Right forelimb (tissue), 1 donor: ENCODE results near the gene PPIL1.

Experiments
- DNase-seq: peaks from one replicate; pipeline ENCODE4 v3.0.0-alpha.2; 2018

PPIL1 gene

DNA sequence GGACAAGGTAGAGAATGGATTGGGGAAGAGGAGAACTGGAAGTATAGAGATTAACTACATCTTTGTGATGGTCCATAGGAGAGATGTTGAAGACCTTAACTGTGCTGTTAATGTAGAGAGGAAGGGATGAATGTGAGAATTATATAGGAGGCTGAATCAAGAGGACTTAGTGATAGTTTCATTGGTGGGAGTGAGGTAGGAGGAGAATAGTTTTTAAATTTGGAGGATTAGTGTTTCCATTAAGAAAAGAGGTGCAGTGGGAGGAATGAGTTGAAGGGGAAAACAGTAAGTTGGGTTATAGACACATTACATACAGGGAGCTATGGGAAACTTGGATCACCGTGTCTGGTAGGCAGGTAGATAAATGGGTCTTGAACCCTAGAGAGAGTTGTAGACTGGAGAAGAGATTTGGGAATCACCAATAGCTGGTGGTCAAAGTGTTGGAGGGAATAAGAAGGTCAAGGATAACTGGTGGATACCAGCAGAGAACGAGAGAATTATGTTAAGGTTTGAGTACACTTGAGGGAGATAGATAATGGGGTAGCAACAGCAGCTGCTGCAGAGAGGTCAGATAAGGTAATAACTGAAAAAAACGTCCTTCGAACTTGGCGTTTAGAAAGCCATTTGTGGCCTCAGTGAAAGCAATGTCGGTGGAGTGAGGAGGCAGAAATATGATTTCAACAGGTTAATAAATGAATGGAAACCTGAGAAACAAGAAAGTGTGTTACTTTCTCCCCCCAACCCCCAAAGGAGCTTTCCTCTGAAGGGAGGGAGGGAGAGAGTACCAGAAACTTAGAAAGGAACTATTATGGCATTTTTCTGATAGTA is 14.3 kb upstream of the PPIL1 start:
- DNase-seq: no peak

DNA sequence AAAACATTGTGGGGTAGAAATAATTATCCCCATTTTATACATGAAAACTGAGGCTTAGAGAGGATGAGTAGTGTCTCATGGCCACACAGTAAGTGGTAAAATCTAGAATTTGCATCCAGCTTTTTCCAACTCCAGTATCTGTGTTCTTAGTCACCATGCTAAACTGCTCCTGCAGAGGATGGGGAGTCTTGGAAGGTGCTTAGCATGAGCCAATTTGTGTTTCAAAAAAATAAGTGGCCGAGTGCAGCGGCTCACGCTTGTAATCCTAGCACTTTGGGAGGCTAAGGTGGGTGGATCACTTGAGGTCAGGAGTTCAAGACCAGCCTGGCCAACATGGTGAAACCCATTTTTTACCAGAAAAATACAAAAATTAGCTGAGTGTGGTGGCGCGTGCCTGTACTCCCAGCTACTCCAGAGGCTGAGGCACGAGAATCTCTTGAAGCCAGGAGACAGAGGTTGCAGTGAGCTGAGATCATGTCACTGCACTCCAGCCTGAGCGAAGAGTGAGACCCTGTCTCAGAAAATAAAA is 13.6 kb upstream of the PPIL1 start:
- no peak for DNase-seq

DNA sequence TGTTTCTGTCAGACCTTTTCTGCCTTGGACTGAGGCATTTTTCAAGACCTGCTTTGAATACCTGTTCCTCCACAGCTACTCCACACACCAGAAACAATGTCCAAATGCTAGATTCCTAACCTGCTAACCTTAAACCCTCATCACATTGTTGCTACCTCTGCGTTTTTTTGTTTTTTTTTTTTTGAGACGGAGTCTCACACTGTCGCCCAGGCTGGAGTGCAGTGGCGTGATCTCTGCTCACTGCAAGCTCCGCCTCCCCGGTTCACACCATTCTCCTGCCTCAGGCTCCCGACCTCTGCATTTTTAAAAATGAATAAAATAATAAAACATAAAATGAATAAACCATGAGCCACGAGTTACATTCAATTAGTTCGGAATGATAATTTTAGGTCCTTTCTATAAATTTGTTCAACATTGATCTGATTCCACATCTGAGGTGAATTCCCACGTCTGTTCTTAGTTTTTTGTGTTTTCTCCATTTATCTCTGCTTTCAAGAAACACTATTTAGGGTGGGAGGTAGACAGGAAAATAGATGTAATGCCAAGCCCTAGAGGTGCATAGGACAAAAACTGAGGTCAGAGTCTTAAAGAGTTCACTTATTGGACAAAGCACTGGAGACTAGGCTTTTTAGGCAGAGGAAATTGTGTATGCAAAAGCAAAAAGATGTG is 12.5 kb upstream of the PPIL1 start:
- DNase-seq: no peak

DNA sequence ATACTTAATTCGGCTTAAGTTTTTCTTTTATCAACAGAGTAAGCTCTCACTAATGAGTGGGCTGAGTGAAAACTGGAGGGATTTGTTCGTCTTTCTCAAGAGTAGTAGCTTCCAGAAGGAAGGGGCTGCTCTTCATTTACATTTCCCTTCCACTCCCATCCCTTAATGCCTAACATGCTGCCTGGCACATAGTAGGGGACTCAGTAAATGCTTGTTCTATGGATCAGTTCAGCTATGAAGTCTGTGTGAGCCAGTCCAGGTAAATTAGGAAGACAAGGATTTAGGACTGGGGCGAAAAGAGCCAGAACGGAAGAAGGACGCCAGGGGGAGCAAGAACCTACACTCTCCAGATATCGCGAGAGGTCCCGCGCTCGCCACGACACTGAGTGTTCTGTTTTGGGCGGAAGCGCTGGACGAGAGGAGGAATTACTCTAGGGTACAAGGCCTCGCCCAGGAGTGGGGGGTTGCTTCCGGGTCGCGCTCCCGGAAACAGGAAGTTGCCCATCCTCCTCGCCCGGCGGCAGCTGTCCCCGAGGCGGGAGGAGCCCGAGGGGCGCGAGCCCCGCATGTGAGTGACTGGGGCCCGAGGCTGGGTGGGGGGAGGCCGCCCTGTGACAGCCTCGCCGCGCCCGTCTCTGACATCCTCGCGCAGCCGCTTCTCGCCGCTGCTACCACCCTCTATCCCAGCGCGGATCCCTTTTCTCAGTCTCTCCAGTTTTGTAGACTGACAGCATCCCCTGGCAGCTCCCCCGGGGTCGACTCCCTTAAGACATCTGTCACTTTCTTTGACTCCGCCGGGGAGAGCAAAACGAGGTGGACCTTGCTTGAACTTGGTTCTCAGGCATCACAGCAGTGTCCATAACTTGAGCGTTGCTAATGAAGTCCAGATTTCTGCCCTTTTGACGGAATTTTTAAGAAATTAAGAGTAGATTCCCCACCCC is 11.1 kb upstream of the PPIL1 start, which contains the start of gene C6orf89:
C6orf89 (plus strand) TSS at position 492 of the 941 bp plus-strand sequence. CDS start 13,493 bp downstream, outside the sequence.
- peak; percentile 97 for DNase-seq

DNA sequence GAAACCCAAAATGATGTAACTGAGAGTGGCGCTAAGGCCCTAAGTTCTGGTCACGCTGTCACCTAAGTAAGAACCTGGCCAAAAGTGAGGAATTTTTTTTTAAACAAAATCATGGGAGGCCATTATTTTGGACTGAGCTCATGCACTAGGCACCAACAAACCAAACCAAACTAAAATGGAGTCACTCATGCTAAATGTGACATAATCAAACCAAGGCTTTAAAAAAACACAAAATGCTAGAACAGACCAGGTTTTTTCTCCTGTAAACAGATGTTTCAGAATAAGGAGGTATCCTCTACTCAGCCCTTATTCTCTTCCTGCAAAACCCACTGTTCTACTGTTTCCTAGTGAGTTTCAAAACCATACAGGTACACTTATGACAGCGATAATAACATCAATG is 10.0 kb upstream of the PPIL1 start:
- DNase-seq: no peak

DNA sequence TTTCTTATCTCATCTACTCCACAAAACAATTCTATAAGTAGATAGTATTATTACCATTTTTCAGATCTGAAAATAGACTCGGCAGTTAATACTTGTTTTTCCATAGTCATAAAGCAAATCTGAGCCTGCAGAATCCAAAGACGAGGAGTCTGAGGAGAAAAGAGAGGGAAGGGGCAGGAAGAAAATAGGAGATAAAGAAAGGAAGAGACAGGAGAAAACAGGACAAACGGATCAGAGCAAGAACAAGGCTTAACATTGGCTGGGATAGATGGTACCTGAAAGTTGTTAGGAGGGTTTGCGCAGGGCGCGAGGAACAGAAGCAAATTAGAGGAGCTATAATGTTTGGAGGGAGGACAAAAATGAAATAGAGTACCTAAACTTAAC is 639 bp upstream of the PPIL1 start:
- DNase-seq: no peak

DNA sequence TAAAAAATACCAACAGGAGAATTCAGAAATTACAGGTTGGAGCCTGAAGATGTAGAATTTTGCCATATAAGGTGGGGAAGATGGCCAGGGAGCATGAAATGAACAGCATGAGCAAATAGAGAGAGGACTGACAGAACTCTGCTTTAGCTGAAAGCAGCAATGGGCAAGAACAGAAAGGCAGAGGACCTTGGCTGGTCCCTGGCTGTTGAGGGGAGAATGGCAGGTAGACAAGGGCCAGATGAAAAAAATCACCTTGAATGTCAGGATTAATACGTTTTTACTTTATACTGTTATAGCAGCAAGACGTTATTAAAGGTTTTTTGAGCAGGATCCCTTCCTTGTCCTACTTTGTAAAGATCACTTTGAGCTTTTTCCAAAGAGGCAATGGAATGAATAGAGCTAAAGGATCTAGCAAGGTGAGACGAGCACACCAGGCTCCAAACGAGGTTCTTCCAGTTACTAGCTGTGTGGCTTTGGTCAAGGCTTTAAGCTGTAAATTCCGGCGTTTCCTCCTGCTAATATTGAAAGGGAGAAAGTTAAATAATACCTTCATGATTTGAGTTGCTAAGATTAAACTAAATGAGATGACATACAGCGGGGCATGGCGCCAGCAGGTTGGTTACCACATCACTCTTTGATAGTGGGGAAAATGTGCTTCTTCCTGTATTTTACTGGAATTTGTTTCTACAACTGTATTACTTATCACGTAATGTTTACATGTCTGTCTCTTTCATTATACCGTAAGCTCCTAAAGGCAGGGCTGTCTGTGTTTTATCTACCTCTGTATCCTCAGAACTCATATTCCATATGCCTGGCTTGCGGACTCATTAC is 776 bp downstream of the PPIL1 start:
- DNase-seq: no peak

DNA sequence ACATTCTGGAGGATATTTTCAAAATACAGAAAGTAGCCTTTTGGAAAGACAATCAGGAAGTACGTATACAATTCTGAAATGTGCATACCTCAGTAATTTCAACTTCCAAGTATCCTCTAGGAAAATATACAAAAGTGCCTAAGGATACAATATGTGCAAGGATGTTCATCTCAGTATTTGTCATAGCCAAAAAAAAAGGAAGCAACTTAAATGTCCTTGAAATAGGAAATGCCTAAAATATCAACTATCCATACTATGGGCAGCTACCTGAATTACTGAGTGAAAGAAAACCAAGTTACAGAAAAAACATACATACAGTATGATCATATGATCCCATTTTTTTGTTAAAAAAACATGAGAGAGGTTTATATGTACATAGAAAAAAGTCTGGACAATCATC is 1.5 kb downstream of the PPIL1 start:
- no peak for DNase-seq

DNA sequence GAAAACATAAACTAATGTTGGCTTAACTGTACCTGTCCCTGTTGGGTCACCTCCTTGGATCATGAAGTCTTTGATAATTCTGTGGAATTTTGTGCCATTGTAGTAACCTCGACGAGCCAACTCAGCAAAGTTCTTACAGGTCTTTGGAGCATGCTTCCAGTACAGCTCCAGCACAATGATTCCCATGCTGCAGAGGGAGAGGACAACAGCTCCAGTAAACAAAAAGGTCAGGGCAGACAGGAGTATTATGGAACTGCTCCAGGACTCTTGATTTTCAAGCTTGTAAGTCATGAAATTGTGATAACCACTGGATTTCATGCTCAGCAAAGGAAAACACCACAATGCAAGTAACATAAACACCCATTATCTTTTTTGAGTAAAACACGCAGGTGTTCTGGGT is 2.9 kb downstream of the PPIL1 start:
- DNase-seq: no peak

DNA sequence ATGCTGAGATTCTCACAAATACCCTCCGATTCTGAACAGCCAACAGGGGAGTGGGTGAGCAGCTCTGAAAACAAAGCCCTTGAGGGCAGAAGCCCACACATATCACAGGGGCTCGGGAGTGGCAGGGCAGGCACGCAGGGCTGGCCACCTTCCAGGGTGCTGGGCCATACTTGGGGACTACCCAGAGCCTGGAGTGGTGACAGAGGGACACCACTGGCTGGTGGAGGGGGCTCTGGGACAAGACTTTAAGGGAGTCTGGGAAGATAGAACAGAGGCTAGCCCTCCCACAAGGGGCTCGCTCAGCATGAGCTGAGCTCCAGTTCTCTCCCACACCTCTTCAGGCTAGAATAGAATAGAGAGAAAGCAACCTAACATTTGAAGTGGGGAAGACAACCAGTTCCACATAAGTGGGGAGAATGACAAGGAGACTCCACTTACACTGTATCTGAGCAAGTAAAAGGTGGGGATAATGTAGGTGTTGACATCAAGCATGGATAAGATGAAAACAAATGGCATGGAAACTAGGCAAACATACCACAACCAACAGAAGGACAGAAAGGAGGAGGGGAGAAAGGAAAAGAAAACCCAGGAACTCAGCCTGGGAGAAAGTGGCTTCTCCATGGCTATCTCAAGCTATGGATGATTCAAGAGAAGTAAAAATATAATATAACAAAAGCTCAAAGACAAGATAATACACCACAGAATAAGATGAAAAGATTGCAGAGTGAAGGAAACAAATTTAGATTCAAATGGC is 7.0 kb downstream of the PPIL1 start:
- DNase-seq: no peak

DNA sequence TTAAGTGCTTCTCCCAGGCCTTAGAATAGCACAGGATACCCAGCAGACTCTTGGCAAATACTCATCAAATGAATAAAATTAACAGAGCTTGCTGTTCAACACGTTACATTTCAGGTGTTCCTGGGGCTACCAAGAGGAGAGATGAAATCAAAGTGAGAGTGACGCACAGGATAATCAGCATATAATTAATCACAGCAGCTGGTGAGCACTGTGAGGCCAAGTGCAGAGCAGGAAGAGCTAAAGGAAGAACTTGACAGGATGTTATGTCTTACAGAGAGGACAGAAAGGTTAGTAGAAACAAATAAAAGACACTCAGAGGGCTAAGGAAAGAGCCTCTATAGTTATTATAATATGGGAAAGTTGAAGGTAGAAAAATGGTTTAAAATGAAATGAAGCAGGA is 8.8 kb downstream of the PPIL1 start:
- no peak for DNase-seq

DNA sequence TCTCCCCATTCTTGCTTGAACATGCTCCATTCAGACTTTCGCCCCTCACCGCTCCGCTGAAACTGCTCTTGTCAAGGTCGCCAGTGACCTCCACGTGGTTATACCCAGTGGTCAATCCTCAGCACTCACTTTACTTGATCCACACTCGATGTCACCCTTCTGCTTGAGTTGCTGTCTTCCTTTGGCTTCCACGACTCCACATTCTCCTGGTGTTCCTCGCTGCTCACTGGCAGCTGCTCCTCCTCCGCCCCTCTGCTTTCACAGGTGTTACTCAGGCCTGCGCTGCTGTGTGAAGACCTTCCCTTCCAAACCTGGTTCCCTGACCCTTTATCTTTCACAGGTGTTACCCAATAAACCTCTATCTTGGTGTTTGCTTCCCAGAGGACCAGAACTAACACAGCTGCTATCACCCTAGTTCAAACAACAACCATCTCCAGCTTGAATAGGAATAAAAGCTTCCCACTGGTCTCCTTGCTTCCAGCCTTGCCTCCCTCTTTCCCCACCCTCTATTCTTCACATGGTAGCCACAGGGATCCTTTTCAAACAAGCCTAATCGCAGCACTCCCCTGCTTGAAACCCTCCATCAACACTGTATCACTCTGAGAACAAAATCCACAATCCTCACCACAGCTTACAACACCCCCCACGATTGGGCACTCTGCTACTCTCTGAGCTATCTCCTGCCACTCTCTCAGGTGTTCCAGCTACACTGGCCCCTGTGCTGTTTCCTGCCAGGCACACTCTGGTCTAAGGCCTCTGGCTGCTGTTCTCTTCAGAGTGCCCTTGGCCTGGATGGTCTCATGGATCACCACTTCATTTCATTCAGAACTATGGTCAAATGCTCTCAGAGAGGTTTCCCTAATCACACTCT is 10.7 kb downstream of the PPIL1 start:
- no peak for DNase-seq

DNA sequence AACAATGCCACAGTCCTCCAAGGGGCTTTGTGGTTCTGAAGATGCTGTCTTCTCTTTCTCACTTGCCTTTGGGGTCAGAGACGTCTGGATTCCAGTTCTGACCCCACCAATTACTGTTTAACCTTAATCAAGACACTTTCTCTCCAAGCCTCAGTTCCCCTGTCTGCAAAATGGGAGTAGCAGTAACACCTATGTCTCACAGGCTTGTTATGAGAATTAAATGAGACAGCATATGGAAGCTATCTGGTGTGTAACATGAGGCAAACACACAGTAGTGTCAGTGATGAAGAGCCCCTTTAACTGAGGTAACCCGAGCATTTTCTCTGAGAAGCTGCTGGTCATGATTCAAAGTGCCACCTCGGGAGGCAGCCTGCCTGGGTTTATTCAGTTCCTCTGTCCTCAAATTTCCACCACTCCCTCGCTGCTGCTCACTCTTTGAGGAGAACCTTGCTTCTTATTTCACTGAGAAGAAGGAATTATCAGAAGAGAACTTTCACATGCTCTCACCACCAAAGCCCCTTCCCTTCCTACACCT is 11.7 kb downstream of the PPIL1 start:
- no peak for DNase-seq

DNA sequence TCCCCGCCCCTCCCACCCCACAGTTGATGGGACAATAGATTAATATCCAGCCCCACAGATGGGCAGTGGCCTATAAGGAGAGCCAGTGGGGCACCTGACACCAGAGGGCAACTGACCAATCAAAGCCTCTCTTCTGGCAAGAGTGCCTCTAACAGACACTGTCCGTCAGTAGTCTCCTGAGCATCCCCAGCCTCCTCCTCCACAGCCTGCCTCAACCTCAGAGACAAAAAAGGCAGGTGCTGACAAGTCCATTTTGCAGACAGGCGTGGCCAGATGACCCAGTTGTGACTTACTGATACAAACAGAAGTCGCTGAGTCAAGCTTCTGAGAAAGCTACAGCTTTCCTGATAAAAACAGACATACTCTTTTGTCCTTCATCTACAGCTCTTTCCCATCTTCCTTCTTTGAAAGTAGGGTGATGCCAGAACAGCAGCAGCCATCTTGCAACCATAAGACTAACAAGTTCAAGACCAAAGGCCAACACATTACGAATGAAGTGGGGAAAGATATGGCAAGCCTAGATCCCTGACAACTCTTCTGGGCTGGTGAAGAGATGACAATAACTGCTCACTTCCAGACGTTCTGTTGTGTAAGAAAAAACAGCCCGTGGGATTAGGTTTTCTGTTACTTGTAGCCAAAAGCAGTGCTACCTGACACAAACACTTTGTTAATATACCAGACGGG is 12.3 kb downstream of the PPIL1 start:
- DNase-seq: no peak

DNA sequence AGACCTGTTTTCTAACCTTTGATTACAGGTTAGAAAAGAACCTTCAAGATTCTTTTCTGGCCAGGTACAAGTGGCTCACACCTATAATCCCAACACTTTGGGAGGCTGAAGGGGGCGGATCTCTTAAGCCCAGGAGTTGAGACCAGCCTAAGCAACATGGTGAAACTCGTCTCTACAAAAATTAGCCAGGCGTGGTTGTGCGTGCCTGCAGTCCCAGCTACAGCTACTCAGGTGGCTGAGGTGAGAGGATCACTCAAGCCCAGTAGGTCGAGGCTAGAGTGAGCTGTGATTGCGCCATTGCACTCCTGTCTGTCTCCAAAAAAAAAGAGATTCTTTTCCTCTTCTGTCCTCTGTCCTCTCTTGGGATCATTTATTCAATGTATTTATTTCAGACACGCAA is 14.5 kb downstream of the PPIL1 start:
- DNase-seq: no peak

DNA sequence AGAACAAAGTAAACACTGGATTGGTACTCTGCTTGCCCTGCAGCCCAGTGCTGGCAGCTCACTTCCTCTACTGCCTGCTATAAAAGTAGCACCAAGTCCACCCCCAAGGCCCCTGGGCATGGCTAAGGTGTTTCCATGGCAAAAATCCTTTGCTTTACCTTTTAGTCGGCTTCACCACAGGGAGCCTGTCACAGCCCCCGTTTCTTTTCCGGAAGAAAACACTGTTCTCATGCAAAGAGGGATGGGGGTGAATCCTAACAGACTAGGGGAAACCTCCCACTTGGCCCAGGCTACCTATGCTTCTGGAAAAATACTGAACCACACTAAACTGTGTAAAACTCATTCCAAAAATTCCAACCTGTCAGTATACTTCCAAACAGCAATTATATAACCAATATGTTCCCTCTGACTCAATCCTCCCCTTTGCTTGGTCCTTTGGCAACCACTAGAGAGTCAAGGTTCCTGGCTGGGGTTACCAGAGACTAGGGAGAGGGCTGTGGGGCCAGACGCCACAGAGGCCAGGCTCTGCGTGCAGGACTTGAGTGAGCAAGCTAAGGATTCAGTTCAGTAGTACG is 16.1 kb downstream of the PPIL1 start:
- DNase-seq: no peak

DNA sequence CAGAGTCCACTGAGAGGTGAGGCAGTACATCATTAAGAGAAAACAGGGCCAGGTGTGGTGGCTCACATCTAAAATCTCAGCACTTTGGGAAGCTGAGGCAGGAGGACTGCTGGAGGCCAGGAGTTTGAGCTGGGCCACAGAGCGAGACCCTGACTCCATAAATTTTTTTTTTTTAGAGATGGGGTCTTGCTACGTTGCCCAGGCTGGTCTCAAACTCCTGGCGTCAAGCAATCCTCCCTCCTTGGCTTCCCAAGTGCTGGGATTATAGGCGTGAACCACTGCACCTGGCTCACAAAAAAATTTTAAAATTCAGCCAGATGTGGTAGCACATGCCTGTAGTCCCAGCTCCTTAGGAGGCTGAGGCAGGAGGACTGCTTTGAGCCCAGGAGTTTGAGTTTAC is 17.3 kb downstream of the PPIL1 start:
- DNase-seq: no peak

DNA sequence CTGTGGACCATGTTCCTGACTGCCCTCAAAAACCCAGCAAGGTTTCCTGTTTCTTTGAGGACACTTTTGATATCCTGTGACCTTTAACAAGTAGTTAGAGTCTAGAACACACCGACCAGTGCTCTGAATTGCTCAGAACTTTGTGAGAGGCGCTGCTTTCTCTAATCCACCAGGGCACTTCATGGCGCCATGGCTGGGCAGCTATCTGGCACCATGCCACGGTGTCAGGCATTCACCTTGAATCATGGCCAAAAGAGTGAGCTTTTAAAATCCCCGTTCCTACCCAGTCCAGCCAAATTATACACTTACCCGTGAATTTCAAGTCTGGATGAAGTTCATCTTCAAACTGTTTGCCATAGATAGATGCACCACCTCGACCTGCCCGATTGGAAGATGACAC is 18.3 kb downstream of the PPIL1 start:
- DNase-seq: no peak

DNA sequence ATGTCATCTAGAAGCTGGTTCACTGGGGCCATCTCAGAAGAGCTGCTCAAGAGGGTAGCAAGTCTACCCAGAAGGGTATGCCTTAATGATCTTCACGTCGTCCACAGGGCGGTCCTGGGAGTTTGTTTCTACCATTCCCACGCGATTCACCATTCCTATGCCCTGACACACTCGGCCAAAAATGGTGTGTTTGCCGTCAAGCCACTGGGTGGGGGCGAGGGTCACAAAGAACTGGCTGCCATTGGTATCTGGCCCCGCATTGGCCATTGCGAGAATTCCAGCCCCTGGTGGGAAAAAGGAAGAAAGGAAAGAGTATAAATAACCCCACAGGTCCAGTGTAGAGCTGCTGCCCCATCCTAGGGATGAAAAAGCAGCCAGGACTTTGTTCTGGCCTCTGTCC is 18.9 kb downstream of the PPIL1 start:
- DNase-seq: no peak
